CD4-positive, alpha-beta T cell (primary cell): ENCODE data around the gene RABGGTB. TPM values are rescaled to one million over a fixed set of nuclear protein-coding genes. Genes with fewer than 3 reads are reported as not detected.
"Not testable (repeated sequence)": the region's sequence is repeated elsewhere in the genome, so short reads cannot be mapped to it uniquely, and the experiment has no call there.

Experiments used
- ATAC-seq: fragments of 200-7000 bp; cut with Tn5 transposase; one replicate; pipeline ENCODE4 v1.10.0; 2022; ENCODE audit warnings: mild to moderate bottlenecking; ENCODE audit not compliant: poor library complexity
- CTCF ChIA-PET: fragments of 350-600 bp; sonication (Branson Sonifier 250); formaldehyde crosslinking; loops from one replicate; lab custom pipeline; 2021; ENCODE audit warnings: antibody characterized with exemption, inconsistent platforms; lab: Charles Lee
- POLR2A ChIA-PET: fragments of 350-600 bp; sonication (Branson Sonifier 250); formaldehyde crosslinking; loops from one replicate; lab custom pipeline; 2021; ENCODE audit warnings: antibody characterized with exemption, inconsistent platforms; lab: Charles Lee
- DNase-seq, 14 experiments: peaks; one replicate each; pipeline ENCODE4 v3.0.0-alpha.2; 2013 to 2020; ENCODE audit warnings: mixed read lengths in 2 of 14
- H3K27ac ChIP-seq, 2 donors: one replicate each; pipeline versions ENCODE4 v1.5.1 to v1.7.0; 2013; ENCODE audit warnings: low read length in 2 of 2, low read depth in 1 of 2, mild to moderate bottlenecking in 1 of 2
- H3K27me3 ChIP-seq, 2 experiments: 1 replicate in 1 of 2; 2 replicates in 1 of 2; pipeline versions ENCODE4 v1.6.1 to v1.7.0; 2013; ENCODE audit warnings: low read length in 2 of 2, control low read depth in 1 of 2, mild to moderate bottlenecking in 1 of 2, moderate library complexity in 1 of 2; ENCODE audit not compliant: insufficient read depth in 2 of 2, control insufficient read depth in 1 of 2
- H3K36me3 ChIP-seq: one replicate; pipeline ENCODE4 v1.6.1; 2013; ENCODE audit warnings: low read length, control low read depth; ENCODE audit not compliant: insufficient read depth
- H3K4me1 ChIP-seq: one replicate; pipeline ENCODE4 v1.6.1; 2013; ENCODE audit warnings: low read length, control low read depth; ENCODE audit not compliant: insufficient read depth
- H3K4me3 ChIP-seq: one replicate; pipeline ENCODE4 v1.5.1; 2013; ENCODE audit warnings: mild to moderate bottlenecking, low read length, moderate library complexity
- H3K9me3 ChIP-seq, 2 experiments: 1 replicate in 1 of 2; 2 replicates in 1 of 2; pipeline versions ENCODE4 v1.6.1 to v1.7.0; 2013; ENCODE audit warnings: low read length in 2 of 2, mild to moderate bottlenecking in 2 of 2, control low read depth in 1 of 2, moderate library complexity in 1 of 2; ENCODE audit not compliant: control insufficient read depth in 1 of 2, insufficient read depth in 1 of 2
- H3K27ac Mint-ChIP-seq: one replicate; pipeline ENCODE4 v1.8.0; 2020; ENCODE audit warnings: mixed read lengths
- H3K27me3 Mint-ChIP-seq: one replicate; pipeline ENCODE4 v1.8.0; 2021; ENCODE audit warnings: mixed read lengths
- H3K36me3 Mint-ChIP-seq: one replicate; pipeline ENCODE4 v1.8.0; 2021; ENCODE audit warnings: low read depth, mixed read lengths
- H3K4me1 Mint-ChIP-seq: one replicate; pipeline ENCODE4 v1.8.0; 2021; ENCODE audit warnings: low read depth, mixed read lengths
- H3K4me3 Mint-ChIP-seq: one replicate; pipeline ENCODE4 v1.8.0; 2020; ENCODE audit warnings: mild to moderate bottlenecking, mixed read lengths
- H3K9me3 Mint-ChIP-seq: one replicate; pipeline ENCODE4 v1.8.0; 2020; ENCODE audit warnings: mixed read lengths
- CTCF ChIP-seq: fragments of 200-600 bp; IDR thresholded peaks from one replicate; pipeline ENCODE4 v1.8.0; 2022; ENCODE audit warnings: antibody characterized with exemption, mild to moderate bottlenecking
- intact Hi-C, 2 experiments: fragments of 100-400 bp; cut with DNase I in 1 of 2; cut with micrococcal nuclease in 1 of 2; formaldehyde crosslinking; loops; one replicate each; pipeline versions ENCODE4 v1.15.1 to v1.9.0; 2023 to 2025; cut with DNase I, micrococcal nuclease
- total RNA-seq, 174 experiments: library from RNA in 2 of 174; stranded (reverse) in 2 of 174; gene quantifications; one replicate each; pipeline ENCODE4 v1.2.3 and lab custom pipeline; 2021 to 2026

The RABGGTB gene
- total RNA-seq, 2 experiments from 2014 or later: 199 to 200 TPM

DNA sequence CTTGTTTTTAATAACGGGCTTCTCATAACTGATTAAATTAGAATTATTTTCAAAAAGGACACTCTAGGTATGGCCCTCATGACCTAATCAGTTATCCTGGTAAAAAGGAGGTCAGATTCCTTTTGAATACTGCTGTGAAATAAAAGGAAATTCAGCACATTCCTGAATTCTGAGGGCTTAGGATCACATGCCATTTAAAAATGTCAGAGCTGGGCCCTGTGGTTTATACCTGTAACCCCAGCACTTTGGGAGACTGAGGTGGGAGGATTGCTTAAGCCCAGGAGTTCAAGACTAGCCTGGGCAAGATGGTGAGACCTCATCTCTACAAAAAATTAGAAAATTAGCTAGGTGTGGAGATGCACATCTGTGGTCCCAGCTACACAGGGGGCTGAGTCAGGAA is 18.0 kb upstream of the RABGGTB start:
- Histone ChIP-seq H3K27me3 (no peaks in the 10 kb centered on the region), H3K4me3 (no peak overlapping the region), H3K4me1 (no peaks in the 10 kb centered on the region), H3K9me3 (no peaks in the 10 kb centered on the region), H3K36me3 (no peaks in the 10 kb centered on the region), H3K27ac (no peak overlapping the region)
- Mint-ChIP-seq H3K4me1 (no peaks in the 10 kb centered on the region), H3K27ac (no peak overlapping the region), H3K9me3 (no peaks in the 10 kb centered on the region), H3K27me3 (peaks cover 4% of the 10 kb centered on the region), H3K36me3 (peaks cover 6% of the 10 kb centered on the region), H3K4me3 (no peak overlapping the region)
- no peak for TF ChIP-seq CTCF
- DNase-seq (no peak), ATAC-seq (no peak)
- intact Hi-C loops: no loop called here
- ChIA-PET CTCF (interaction anchor here (1.3 kb wide), 1 partner anchor 23 kb away, joined by 3 read pairs; no protein-coding TSS in a partner anchor), POLR2A (no interaction called here)

DNA sequence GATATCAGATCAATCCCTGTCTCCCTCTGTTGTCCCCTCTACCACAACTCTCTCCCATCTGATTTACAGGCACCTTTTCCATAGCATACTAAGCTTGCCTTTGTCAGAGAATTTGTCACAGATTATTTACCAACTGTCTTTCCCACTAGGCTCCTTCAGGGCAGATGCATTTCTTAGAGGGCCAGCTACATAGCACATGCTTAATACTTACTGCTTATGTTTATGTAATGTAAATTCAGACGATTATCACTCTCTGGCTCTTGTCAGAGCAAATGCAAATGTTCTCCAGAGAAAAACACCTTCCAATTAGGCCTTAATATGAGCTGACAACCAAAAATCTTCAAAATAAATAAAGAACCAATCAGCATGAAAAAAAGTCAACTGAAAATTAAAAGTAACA is 15.3 kb upstream of the RABGGTB start:
- DNase-seq (no peak), ATAC-seq (no peak)
- H3K27me3 Mint-ChIP-seq: peaks cover 4% of the 10 kb centered on the region
- H3K4me3 Mint-ChIP-seq: no peak overlapping the region
- Histone ChIP-seq H3K9me3 (no peaks in the 10 kb centered on the region), H3K4me3 (no peak overlapping the region), H3K27me3 (no peaks in the 10 kb centered on the region), H3K36me3 (no peaks in the 10 kb centered on the region), H3K4me1 (no peaks in the 10 kb centered on the region), H3K27ac (no peak overlapping the region)
- no peaks in the 10 kb centered on the region for H3K36me3 Mint-ChIP-seq
- no peak for TF ChIP-seq CTCF
- intact Hi-C loops: no loop called here
- no peaks in the 10 kb centered on the region for H3K4me1 Mint-ChIP-seq
- ChIA-PET CTCF (no interaction called here), POLR2A (no interaction called here)
- H3K27ac Mint-ChIP-seq: no peak overlapping the region
- peaks cover 2% of the 10 kb centered on the region for H3K9me3 Mint-ChIP-seq

GRCh38 chr1:75771978-75772377 is 14.1 kb upstream of the RABGGTB start:
- H3K27ac ChIP-seq: no peak overlapping the region
- Mint-ChIP-seq H3K27ac (no peak overlapping the region), H3K36me3 (no peaks in the 10 kb centered on the region), H3K4me1 (no peaks in the 10 kb centered on the region), H3K27me3 (peaks cover 5% of the 10 kb centered on the region), H3K4me3 (no peak overlapping the region), H3K9me3 (peaks cover 2% of the 10 kb centered on the region)
- DNase-seq (no peak), ATAC-seq (no peak)
- CTCF ChIA-PET: no interaction called here
- intact Hi-C loops: no loop called here
- POLR2A ChIA-PET: no interaction called here
- H3K36me3 ChIP-seq: no peaks in the 10 kb centered on the region
- TF ChIP-seq CTCF: no peak
- H3K4me1 ChIP-seq: no peaks in the 10 kb centered on the region
- H3K27me3 ChIP-seq: no peaks in the 10 kb centered on the region
- no peaks in the 10 kb centered on the region for H3K9me3 ChIP-seq
- H3K4me3 ChIP-seq: no peak overlapping the region

DNA sequence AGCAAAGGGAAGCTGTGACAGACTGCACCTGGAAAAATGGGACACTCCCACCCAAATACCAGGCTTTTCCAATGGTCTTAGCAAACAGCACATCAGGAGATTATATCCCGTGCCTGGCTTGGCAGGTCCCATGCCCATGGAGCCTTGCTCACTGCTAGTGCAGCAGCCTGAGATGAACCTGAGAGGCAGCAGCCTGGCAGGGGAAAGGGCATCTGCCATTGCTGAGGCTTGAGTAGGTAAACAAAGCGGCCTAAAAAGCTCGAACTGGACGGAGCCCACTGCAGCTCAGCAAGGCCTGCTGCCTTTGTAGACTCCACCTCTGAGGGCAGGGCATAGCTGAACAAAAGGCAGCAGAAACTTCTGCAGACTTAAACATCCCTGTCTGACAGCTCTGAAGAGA is 8.2 kb upstream of the RABGGTB start:
- H3K27ac Mint-ChIP-seq, CTCF ChIA-PET, H3K4me3 ChIP-seq, POLR2A ChIA-PET, H3K27me3 ChIP-seq, H3K36me3 Mint-ChIP-seq, H3K9me3 ChIP-seq, H3K4me1 Mint-ChIP-seq, DNase-seq, ATAC-seq, H3K9me3 Mint-ChIP-seq, intact Hi-C loops, H3K27ac ChIP-seq, H3K36me3 ChIP-seq, H3K4me3 Mint-ChIP-seq, H3K4me1 ChIP-seq: not testable (repeated sequence)
- peaks cover 14% of the 10 kb centered on the region for H3K27me3 Mint-ChIP-seq

GRCh38 chr1:75778694-75779093 is 7.4 kb upstream of the RABGGTB start:
- H3K4me3 Mint-ChIP-seq, H3K27ac Mint-ChIP-seq, H3K36me3 Mint-ChIP-seq, H3K36me3 ChIP-seq, H3K27me3 ChIP-seq, H3K9me3 ChIP-seq, H3K9me3 Mint-ChIP-seq, ATAC-seq, CTCF ChIA-PET, H3K27ac ChIP-seq, intact Hi-C loops, H3K4me1 Mint-ChIP-seq, H3K4me3 ChIP-seq, H3K4me1 ChIP-seq, POLR2A ChIA-PET, DNase-seq: not testable (repeated sequence)
- peaks cover 14% of the 10 kb centered on the region for H3K27me3 Mint-ChIP-seq
